GM19238 (cell line): ENCODE measurements around the gene COL5A3.

Experiments
- DNase-seq: peaks from one replicate; pipeline ENCODE4 v3.0.0; 2011; ENCODE audit warnings: low spot score; ENCODE audit not compliant: insufficient read length

COL5A3 gene

GRCh38 chr19:10011974-10012373, 1.7 kb upstream of the COL5A3 start:
- no peak for DNase-seq

DNA sequence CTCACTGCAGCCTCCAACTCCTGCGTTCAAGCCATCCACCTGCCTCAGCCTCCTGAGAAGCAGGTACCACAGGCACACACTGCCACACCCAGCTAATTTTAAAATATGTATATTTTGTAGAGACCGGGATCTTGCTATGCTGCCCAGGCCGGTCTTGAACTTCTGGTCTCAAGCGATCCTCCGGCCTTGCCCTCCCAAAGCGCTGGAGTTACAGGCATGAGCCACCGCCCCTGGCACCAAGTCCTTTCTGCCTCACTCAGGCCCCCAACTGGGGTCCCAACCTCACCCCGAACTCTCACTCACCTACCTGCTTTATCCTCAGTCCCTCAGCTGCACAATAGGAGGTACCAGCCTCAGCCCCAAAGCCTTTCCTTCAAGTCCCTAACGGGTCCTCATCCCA, 635 bp upstream of the COL5A3 start:
- no peak for DNase-seq

DNA sequence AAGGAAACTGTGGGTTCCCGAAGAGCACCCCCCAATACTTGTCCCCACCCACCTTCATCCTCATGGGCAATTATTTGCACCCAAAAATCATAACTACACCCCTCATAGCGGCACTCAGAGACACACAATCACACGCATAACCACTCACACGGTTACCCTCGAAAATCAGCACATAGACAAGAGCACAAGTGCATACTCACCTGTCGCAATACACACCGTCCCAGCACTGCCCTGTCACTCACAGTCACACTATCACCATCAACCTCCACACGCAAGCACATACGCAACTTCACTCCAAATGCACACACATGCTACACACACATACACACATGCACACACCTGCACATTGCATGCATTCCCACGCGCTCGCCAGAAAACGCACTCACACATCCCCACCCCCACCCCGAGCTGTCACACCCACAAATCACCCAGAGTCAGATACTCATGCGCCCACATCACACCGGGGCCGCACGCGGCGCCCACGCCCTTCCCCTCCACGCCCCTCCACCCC, 535 bp downstream of the COL5A3 start:
- DNase-seq = no peak

DNA sequence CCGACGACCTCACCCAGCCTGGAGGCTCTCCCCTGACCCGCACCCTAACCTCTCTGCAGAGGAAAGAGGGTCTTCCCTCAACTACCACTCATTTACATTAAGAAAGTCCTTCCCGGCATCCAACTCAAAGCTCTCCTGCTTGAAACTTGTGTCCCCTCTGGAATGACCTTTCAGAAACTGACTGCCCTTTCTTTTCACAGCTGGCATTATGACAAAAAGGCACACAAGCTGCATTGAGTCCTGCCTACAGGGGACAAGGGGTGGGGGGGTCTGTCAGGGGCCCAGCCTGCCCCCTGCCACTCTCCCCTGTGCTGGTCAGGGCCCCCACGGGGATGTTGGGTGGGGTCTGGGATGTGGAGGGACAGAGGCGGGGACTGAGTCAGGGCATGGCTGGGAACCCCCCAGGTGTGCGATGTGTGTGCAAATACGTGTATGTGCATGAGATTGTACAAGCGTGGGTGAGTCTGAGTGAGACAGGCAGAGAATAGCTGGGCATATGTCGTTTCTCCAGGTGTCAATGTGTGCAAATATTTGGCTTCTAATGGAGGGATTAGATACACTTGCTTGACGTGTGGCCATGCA, 2.0 kb downstream of the COL5A3 start:
- no peak for DNase-seq

GRCh38 chr19:10007371-10008183, 2.7 kb downstream of the COL5A3 start:
- DNase-seq = no peak

- DNase-seq = no peak
Measured at GRCh38 chr19:10006752-10007323, 3.5 kb downstream of the COL5A3 start.

GRCh38 chr19:10006335-10006708, 4.0 kb downstream of the COL5A3 start:
- no peak for DNase-seq

DNA sequence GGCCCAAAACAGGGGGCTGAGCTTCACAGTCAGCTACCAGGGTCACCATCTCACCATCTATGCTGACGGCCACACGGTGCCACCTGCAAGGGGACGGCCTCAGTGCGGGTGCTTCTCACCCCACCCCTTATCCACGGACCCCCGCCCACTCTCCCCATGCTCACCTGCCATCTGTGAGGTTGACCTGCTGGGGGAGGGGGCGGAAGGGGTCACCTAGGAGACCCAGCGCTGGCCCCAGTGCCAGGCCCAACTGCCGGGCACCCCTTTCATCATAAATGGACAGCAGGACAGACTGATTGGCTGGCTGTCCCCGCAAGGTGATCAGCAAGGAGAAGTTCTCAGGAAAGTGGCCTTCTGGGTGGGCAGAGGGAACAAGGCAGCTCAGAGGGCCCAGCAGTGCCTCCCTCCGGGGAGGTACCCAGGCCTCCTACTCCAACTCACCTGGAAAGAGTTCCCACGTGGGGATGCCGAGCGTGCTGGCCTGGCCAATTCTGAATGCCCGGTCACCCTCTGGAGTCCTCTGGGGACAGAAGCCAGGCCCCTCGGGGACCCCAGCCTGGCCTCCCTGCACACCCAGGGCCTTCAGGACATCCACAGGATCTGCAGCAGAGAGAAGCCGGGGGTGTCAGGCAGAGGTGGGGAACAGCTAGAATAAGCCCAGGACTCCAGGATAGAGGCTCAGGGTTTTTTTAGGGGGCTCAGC, 4.5 kb downstream of the COL5A3 start:
- no peak for DNase-seq

DNA sequence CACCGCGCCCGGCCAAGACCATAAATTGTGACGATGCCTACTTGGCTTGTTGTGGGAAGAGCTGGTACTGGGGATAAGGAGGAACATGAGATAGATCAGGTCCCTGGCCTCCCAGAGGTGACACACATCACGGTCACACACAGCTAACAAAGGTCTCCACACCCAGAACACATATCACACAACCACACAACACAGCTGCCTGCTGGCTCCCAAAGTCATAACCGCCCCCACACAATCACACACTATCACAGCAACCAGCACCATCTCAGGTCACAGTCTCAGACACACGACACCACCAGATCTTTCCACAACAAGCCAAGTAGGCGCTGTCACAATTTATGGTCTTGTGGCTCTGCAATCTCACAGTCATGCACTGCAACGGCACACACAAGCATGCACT, 5.7 kb downstream of the COL5A3 start:
- no peak for DNase-seq

DNA sequence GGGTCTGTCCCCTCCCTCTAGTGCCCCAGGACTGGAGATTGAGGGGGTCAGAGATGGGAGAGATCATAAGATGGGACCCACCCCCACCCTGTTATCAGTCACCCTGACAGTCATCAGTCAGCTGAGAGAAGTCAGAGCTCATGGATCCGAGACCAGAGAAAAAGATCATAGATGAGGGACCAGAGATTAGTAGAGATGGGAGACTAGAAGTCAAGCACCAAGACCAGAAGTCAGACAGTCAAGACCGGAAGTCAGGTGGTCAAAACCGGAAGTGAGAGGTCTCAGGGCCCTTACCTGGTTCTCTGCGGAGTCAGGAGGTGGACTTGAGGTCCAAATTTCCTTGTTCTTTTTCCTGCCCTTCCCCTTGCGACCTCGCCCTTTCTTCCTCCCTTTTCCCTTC, 7.0 kb downstream of the COL5A3 start:
- DNase-seq = no peak

DNA sequence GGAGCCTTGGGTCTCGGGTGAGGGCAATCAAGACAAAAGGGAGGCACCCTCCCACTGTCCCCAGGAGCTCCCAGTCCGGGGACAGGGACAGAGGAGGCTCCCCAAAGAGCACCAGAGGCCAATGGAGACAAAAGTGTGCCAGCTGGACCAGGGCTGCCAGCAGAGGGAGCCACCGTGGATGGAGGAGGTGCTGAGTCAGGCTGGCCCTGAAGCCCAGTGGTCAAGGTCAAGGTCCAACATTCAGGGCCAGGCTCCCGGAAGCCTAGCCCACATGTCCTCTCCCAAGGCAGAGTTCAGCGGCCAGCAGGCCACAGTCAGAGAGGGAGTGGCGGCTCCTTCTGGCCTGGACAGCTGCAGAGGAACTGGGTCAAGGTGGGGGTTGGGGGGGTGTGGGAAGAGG, 8.4 kb downstream of the COL5A3 start:
- no peak for DNase-seq

GRCh38 chr19:10000171-10000826, 10.0 kb downstream of the COL5A3 start:
- DNase-seq = peak; percentile 70

GRCh38 chr19:9996541-9996940, 13.8 kb downstream of the COL5A3 start:
- DNase-seq = no peak

DNA sequence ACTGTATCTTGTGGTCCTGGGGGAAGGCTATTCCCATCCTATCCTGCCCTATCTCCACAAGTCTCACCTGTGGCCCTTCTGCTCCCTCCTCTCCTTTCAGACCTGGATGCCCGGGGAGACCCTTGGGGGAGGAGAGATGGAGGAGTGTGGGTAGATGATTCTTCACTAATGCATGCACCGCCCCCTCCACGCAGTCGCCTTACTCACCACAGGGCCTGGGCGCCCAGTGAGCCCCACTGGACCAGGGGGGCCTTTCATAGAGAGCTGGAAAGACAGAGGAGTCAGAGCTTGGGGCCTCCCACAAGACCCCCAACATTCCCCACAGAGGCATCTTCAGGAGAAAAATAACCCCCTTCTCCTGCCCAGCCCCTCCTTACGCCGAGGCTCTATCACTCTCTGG, 14.3 kb downstream of the COL5A3 start:
- no peak for DNase-seq

GRCh38 chr19:9995084-9995483, 15.2 kb downstream of the COL5A3 start:
- no peak for DNase-seq

DNA sequence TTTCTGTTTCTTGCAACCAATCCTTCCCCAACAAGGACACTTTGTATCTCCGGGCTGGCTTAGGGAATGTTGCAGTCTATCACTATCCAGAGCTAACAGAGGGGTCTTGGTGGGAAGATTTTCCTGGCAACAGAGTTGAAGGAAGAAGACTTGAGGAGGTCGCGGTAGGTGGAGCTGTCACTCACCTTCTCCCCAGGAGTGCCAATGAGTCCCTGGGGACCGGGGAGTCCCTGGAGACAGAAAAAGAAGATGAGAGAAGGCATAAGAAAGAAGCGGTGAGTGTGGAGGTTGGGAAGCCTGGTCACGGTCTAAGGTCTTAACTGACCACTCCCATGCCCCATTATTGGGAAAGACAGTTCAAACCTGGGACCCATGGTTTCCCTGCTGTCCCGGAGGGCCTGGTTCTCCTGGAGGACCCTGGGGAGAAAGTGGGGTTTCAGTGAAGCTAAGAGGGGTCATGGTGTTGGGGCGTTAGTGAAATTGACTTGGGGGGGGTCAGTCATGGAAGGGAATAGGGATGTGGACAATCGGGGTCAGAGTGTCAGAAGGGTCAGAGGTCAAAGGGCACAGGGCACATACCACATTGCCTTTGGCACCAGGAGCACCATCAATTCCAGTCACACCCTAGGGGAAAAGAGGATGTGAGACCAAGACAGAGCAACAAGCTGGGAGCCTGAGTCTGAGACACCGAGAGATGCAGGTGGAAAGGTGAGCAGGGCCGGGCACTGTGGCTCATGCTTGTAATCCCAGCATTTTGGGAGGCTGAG, 18.7 kb downstream of the COL5A3 start:
- no peak for DNase-seq

DNA sequence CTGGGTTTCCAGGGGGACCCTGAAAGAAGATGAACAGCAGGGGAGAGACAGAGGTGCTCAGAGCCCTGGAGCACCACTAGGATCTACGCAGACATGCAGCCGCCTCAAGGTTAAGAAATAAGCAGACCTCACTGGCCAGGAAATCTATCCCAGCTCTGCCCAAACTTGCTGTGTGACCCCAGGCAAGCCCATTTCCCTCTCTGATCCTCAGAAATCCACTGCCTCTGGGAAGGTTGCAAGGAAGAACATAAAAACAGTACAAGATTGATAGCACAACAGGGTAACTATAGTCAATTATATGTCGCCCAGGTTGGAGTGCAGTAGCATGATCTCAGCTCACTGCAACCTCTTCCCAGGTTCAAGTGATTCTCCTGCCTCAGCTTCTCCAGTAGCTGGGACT, 20.8 kb downstream of the COL5A3 start:
- DNase-seq = no peak

DNA sequence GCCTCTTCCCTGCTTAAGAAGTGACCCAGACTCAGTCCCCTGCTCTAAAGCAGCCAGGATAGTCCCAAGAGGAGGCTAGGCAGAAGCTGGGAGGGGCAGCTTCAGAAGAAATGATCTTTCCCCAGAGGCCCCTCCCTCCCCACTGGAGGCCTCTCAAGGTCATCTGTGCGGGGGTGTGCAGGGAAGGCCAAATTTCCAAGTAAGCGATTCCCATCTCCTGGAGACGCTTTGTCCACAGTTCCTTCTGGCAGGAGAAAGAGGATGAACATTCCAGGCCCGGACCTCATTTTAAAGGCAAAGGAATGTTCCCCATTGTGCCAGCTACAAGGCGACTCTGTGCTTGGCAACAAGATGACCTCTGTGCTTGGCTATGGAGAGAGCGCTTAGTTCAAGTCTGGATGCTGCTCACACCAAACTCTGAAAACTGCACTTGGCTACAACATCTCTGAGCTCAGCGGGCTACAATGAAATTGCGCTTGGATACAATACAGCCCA, 23.5 kb downstream of the COL5A3 start:
- DNase-seq = no peak

DNA sequence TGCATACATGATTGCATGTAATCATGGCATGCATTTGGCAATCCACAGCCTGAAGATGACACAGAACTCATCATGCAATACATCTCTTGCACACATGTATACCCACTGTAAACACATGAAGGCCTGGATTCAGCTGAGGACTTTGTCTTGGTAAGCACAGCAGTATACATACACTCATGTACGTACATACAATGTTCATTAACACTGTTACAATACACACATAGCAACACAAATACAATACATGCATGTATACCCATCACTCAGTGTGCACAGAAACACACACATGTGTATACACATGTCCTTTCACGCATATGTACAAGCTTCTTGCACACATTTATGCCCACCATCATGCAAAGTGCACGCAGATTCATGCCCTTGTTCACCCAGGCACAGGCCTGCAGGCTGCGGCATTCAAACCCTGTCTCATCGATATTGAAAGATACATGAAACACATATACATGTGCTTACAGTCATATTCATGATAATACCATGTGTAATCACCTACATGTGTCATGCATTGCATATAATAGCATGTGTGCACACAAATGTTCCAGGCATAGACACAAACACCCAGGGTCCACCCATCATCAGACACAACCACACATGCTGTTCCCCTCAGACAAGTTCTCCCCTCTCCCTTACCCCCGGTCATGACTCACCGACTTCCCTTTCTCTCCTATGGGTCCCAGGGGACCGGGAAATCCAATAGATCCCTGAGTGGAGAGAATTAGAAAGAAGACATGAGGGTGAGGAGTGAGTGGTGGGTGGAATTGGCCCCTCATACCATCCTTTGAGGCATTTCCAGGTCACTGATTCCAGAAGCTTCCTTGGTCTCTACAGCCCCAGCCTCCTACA, 28.7 kb downstream of the COL5A3 start:
- DNase-seq = no peak

- no peak for DNase-seq
Measured at GRCh38 chr19:9972103-9972502, 38.2 kb downstream of the COL5A3 start.
